HG03565 (cell line): ENCODE data around the gene PRPF6.

Experiments
- ATAC-seq: cut with Tn5 transposase; IDR thresholded peaks from one replicate; pipeline ENCODE4 v1.9.1; 2021; ENCODE audit warnings: mild to moderate bottlenecking, moderate library complexity; ENCODE audit not compliant: unreplicated experiment

Gene PRPF6

DNA sequence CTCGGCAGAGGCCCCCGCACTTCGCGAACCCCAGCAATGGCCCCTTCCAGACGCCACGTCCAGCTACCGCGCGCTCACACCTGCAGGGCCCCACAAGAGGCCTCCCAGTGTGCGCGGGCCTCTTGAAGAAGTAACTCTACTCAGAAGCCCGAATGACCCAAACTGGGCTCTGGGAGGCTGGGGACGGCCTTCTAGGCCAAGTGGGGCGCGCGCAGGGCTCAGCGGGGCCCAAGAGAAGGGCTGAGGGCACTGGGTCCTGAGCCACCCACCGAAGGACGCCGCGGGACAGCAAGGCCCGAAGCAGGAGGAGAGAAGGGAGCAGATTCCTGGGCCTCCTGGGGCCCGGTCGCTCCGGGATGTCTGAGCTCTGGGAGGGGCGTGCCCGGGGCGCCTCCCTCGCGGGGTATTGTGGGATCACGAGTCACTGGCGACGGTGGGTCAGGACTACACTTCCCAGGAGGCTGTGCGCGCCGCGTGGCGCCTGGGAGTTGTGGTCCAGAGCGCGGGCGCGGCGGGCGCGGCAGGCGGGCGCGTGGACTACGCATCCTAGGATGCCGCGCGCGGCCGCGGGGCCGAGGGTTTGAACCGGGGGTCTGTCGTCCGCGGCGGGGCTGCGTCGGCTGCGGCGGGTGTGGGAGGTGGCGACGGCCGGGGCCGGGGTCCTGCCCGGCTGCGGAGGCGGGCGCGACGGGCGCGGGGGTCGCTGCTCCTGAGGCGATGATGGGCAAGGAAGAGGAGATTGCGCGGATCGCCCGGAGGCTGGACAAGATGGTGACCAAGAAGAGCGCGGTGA, 81.9 kb downstream of the PRPF6 start, which contains the start of gene TCEA2:
TCEA2 (plus strand) TSS at position 603 of the 793 bp plus-strand sequence; CDS start at position 718, 115 bp downstream.
- peak; percentile 66 for ATAC-seq

DNA sequence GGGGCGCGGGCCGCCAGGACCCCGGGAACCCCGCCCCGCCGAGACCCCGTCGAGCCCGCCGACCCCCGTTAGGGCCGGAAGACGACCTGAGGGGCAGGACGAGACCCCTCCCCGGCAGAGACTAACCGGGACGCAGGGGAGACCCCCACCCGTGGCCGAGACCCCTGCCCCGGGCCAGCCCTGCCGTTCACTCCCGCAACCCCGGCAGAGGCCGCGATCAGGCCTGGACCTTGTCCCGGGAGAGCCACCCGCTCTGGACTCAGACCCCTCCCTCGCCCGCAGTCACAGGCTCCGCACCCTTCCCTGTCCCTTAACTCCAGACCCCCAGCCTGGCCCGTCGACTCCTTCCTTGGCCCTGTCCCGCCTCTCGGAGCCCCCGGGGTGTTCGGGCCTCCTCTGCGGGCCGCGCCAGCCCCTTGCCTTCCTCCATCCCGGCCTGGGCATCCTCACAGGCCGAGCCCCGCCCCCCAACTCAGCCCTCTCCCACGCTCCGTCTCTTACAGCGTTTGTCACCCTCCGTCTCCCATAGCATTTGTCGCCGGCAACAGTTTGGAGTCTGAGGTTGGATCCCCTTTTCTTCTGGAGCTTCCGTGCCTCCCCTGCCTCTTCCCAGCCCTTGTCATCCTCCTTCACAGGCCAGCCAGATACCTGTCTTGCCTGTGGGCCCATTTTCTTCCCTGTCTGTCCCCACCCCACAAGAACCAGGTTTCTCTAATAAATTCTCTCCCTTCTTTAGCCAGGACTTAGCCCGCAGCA, 82.6 kb downstream of the PRPF6 start:
- ATAC-seq: no peak

DNA sequence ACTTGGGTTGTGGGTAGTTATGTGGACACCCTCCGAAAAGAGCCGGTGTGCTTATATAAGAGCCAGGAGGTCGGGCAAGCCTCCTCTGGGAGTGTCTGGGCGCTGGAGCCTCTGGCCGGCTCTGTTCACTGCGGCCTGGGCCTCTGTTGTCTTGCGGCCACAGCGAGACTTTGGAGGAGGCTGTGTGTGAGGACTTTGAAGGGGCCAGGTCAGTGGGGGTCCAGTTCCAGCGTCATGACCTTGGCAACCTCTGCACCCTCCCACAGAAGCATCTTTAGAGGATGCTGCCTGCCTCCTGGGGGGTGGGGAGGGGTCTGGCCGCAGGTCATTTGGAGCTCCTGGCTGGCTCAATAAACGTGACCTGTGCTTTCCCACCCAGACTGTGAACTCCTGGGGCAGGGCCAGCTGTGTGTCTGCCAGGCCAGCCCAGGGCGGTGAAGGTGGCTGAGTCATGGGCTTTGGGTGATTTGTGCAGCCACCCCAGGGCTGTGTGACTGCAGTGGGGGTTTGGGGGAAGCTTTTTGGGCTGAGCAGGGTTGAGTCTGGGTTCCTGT, 83.3 kb downstream of the PRPF6 start:
- no peak for ATAC-seq

DNA sequence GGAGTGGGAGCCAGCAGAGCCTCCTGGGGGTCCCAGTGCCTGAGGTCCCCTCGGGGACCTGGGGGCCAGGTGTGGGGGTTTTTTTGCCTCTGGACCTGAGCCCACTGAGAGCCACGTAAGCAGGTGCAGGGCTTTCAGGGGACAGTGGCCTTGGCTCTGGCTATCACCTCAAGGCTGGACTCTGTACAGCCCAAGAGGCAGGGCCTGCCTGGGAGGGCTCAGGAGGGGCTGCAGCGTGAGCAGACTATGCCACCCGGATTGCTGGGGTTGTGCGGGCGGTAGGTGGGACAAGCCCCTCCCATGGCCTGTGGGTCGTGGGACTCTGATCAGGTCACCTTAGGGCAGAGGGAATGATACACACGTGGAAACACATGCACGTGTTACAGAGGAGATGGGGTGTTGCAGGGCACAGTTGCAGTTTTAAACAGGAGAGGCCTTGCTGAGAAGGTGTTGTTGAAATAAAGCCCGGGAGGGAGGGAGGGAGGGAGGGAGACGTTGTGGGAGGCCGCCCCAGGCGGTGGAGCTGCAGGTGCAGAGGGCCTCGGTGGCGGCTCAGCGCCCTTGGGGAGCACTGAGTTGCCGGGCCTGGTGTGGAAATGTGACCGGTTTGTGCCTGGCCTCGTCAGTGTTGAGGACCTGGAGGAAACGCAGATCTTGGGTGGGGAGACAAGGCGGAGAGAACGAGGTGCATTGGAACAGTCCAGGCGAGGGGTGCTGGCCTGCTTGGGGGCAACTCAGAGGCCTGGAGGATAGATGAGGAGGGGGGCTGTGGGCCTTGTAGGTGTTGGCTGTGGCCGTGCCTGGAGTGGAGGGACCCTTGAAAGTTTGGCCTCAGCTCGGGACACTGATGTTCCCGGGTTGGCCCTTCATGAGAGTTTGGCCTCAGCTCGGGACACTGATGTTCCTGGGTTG, 84.4 kb downstream of the PRPF6 start:
- ATAC-seq: no peak

DNA sequence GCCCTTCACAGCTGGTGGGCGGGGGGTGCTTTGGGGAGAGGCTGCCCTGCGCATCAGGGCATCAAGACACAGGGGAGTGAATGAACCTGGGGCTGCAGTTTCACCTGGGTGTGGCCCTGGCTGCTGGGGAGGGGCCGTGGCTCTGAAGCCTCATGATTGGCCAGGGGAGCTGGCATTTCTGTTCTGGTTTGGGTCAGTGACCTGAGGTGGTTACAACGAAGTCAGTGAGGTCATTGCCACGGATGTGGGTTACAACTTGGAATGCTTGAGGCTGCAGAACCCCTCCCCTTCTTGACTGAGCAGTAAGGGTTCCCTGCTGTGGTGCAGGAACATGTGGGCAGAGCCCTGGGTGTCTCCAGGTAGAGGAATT, 85.0 kb downstream of the PRPF6 start:
- no peak for ATAC-seq

DNA sequence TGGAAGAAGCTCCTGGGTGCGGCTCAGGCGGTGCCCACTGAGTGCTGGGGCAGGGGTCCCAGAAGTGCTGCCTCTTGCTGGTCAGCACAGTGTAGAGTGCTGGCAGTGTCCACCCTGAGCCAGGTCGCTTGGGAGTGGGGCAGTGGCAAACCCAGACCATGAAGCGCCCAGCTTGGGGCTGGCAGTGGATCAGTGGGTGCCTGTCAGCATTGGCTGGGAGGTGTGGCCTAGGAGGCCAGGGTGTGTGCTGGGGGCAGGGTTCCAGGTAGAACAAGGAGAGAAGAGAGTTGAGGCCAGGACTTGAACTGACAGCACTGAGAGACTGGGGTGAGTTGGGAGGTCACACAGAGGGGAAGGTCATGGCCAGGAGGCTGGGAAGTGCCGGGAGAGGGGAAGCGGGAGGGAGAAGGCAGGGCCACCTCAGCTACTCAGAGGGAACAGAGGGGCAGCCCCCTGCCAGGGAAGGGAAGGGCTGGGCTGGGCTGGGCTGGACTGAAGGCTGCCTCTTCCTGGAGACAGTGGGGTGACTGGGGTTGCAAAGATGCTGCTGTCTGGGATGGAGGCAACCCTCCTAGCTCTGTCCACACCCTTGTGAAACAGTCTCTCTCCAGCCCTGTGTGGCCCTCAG, 86.2 kb downstream of the PRPF6 start:
- no peak for ATAC-seq

DNA sequence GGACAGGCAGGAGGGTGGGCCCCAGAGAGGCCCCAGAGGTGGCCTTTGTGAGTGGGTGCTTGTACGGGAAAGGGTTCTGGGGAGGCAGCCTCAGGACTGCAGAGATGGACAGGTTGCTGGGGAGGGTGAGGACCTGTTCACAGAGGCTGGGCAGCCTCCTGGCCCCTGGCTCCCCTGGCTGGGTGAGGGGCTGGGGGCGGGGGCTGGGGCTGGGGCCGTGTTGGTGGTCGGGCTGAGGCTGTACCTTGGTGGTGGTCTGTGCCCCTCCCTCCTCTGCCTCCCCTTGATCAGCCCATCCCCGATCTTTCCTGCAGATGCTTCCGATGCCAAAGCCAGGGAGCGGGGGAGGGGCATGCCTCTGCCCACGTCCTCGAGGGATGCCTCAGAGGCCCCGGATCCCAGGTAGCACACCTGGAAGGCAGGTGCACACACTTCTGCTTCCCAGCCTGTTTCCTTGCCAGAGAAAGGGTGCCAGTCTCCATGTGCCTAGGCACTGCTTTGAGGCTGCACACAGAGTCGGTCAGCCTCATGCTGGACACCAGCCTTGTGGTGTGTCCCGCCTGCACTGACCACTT, 86.9 kb downstream of the PRPF6 start:
- ATAC-seq: no peak

DNA sequence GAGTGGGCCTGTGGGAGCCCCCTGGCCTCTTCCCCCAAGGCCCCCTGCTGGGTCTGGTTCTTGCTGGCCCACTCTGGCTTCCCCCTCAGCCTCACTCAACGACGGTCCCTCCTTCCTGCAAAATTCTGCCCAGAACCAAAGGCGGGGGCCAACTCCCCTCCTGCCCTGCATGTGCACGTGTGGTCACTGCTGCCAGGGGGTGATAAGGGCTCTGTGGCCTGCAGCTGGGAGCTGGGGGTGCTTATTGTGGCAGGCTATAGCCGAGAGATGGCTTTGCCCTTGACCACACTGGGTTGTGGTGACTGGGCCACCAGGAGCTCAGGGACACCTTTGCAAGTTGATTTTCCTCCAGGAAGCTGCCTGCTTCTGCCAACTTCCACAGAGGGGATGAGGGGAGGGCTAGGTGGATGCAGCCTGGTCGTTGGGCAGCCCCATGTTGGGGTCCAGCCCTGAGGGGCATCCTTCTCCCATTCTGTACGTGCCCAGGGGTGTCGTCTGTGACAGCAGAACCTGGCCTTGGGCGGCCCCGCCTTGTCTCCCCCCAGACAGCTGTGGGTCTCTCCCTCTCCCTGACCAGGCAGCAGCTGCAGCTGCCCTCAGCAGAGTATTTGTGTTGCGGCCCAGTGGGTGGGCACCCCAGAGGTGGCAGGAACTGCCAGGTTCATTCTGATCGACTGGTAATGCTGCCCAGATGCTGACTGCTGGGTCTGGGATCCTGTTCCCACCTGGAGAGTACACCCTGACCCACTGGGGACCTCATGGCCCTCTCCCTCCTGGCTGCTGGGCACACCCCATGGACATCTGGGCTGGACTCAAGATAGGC, 87.7 kb downstream of the PRPF6 start:
- no peak for ATAC-seq

DNA sequence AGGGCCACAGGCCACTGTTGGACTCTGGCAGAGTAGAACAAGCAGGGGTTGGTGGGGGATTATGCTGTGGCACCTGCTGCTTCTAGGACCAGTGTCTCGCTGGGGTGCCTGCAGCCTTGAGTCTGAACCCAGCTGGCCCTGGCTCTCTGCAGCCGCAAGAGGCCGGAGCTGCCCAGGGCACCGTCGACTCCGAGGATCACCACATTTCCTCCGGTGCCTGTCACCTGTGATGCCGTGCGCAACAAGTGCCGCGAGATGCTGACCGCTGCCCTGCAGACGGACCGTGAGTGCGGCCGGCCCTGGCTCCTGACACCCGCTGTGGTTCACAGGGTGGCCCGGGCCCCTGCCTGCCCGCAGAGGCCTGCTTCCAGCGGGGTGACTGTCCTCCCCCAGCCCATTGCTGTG, 88.3 kb downstream of the PRPF6 start:
- ATAC-seq: no peak

DNA sequence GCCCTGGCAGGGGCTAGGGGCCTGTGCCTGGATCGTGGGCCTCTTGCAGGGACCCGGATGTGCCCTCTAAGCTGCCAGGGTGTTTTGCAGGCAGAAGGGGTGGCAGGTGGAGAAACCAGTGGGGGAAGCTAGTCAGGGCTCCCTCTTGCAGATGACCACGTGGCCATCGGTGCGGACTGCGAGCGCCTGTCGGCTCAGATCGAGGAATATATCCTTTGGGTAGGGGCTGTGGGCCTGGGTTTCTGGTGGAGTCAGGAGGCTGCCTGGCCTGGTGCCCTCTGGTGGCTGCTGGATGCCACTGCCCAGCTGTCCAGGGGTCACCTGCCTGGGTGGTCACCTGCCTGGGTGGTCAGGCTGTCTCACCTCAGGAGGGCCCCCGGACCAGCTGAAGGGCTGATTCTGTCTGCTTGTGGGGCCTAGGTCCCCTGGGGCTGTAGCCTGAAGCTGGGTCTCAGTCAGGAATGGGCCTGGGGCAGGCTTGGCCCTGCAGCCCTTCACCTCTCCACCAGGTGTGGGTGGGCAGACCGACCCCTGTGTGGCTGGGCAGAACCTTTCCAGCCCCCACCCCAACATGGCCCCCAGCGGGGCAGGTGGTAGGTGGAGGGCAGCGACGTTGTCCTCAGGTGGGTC, 88.8 kb downstream of the PRPF6 start:
- ATAC-seq: no peak

DNA sequence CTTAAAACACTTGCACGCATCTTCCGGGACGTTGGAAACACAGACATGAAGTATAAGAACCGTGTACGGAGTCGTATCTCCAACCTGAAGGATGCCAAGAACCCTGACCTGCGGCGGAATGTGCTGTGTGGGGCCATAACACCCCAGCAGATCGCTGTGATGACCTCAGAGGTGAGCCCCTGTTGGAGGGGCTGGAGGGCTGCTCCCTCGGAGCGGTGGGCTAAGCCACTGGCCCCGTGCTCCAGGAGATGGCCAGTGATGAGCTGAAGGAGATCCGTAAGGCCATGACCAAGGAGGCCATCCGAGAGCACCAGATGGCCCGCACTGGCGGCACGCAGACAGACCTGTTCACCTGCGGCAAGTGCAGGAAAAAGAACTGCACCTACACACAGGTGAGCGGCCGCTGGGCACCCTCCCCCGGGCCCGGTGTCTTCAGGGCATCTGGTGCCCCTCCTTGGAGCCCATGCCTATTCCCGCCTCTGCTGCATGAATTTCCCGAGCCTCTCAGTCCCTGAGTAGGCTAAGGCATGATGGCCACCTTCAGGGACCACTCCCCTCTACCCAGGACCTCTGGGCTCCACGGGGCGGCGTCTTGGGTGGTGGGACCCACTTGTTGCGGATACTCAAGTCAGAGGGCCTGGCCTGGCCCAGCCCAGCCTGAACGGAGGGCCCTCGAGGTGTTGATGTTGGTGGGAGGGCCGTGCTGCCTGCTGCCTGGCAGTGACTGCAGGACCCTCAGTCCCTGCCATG, 89.5 kb downstream of the PRPF6 start:
- no peak for ATAC-seq

DNA sequence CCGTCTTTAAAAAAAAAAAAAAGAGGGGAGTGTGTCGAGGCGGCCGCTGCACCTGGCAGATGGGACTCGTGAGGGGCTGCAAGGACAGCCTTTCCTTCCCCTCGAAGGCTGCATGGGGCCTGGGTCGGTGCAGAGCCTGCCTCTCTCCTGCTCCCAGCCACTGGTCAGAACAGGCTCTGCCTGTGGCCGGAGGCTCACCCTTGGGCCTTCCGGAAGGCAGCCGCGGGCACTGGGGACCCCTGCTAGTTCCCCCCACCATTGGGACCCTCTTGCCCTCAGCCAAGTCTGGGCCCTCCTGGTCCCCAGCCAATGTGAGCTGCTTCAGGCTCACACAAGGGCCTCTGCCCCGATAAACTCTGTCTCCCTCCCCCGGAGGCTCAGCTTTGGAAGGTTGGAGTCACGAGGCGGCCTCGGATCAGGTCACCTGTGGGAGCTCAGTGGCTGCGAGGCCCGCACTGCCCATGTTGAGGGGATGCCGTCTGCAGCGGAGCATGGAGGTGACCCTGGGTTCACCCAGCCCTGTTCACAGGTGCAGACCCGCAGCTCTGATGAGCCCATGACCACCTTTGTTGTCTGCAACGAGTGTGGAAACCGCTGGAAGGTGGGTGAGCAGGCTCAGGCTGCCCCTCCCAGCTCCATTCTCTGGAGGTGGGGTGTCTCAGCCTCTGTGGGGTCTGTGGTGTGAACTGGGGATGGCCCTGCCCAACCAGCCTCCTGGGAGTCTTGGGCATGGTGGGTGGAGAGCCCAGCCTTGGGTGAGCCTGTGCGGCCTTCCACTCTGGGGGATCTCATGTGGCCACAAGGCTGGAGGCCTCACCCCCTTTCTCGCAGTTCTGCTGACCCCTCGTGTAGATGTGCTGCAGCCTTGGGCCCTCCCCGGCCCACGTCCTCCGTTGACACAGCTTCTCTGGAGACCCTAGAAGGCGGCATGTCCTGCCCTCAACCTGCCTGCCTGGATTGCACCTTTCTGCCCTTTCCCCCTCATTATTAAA, 90.7 kb downstream of the PRPF6 start:
- ATAC-seq: no peak

DNA sequence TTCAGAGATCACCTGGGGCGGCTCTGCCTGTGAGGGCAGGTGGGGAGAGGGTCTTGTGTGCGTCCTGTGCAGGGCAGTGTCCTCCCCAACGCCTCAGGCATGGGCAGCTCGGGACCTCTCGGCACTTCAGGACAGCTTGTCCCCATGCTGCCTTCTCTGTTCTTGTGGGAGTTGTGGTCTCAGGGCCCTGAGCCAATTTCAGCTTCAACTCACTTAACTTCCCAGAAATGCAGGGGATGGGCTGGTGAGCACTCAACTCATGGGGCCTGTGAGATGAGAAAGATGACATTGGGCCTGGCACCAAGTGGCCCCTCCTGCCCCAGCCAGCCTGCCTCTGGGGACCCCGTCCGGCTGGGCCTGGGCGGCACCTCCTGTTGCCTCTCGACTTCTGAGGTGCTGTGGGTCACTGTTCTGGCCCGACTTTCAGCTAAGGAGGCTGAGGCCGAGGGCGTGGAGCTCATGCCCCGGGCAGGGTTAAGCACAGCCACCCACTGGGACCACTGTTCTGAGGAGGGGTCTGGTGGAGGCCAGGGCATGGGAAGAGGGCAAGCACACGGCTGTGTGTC, 91.6 kb downstream of the PRPF6 start:
- no peak for ATAC-seq

DNA sequence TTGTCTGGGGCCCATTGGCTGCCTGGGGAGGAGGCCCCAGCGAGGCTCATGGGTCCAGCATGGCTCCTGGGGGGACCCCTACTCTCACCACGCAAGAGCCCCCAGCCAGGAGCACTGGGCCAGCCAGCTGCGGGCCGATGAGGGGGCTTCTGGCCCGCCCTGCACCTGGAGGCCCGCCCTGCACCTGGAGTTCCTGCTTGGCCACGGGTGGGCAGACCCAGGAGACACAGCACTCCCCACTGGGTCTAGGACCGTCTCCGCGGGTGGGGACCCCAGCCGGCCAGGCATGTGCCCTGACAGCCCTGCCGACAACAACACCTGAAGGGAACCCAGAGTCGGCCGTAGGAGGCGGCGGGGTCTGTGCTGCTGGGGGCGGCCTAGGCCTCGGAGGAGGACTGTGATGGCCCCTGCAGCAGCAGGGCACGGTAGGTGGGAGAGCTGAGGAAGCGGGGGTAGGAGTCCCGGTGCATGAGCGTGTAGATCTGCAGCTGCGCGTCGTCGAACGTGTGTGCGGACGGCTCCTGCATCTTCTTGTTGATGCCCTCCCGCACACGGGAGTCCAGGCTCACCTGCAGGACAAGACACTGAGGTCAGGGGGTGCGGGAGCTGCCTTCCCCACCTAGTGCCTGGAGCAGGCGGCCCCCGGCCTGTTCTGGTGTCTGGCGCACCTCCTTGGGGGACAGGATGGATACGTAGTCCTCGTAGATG, 92.7 kb downstream of the PRPF6 start:
- ATAC-seq: no peak

DNA sequence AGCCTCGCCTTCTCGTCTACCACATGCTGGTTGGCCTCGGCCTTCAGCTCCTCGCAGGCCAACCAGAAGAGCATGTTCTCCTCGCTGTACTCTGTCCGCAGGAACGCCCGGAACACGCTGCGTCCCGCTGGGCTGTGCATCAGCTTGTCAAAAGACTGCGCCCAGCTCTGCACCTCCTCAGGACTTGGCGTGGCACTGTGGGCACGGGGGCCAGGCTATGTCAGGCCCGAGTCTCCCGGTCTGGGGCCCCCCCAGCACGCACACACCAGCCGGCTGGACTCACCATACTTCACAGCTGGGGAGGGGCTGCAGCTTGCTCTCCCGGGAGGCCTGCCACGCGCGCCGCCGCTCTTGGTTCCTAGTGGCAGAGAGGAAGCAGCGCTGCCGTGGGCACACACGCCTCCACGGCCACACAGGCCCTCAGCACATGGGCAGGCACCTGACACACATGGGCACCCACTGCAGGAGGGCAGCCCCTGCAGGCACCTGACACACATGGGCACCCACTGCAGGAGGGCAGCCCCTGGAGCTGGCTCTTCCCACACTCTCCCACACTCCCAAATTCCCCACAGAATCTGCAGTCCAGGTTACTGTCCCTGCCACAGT, 93.4 kb downstream of the PRPF6 start:
- ATAC-seq: no peak

DNA sequence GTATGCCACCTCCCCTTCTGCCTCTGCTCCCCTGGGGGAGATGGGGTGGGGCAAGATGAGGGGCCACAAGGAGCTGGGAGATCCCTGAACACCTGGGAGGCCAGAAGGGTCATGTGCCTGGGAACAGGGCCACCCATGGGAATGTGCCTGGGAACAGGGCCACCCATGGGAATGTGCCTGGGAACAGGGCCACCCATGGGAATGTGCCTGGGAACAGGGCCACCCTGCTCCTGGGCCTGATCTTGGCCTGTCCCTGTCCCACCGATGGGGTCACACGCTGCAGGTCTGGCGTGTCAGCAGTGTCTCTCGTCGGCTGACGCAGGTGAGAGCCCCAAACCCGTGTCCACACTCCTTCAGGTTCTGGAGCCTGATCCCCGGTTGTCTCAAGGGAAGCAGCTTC, 94.0 kb downstream of the PRPF6 start:
- ATAC-seq: no peak
